Motor neuron (in vitro differentiated cells): ENCODE results near the gene BMPR1B. TPM values are rescaled to one million over a fixed set of nuclear protein-coding genes. Genes with fewer than 3 reads are reported as not detected.
"Not testable (repeated sequence)": the region's sequence is repeated elsewhere in the genome, so short reads cannot be mapped to it uniquely, and the experiment has no call there.

Experiments
- ATAC-seq, 8 experiments: fragments of 200-7000 bp; cut with Tn5 transposase; replicated peaks in 6 of 8; 2 replicates each; pipeline ENCODE4 v1.8.0; 2021; ENCODE audit warnings: mild to moderate bottlenecking in 8 of 8, moderate library complexity in 8 of 8
- H3K27ac ChIP-seq, 2 donors: fragments of 250-450 bp; sonication (Bioruptor Pico); 2 replicates each; pipeline ENCODE4 v1.9.0; 2021; ENCODE audit warnings: antibody characterized with exemption in 2 of 2, mild to moderate bottlenecking in 2 of 2, moderate library complexity in 1 of 2
- H3K4me1 ChIP-seq, 2 donors: fragments of 250-450 bp; sonication (Bioruptor Pico); replicated peaks in 1 of 2; 2 replicates each; pipeline ENCODE4 v1.6.1; 2021; ENCODE audit warnings: antibody characterized with exemption in 2 of 2, mild to moderate bottlenecking in 2 of 2, moderate library complexity in 1 of 2
- H3K4me3 ChIP-seq, 5 donors: fragments of 250-450 bp; sonication (Bioruptor Pico); 2 replicates each; pipeline ENCODE4 v1.9.0; 2021; ENCODE audit warnings: antibody characterized with exemption in 5 of 5, mild to moderate bottlenecking in 5 of 5, moderate library complexity in 4 of 5
- WGBS, 10 experiments: fragments of 450-650 bp; shearing (Covaris generic); methylation state at CpG; one replicate each; pipeline ENCODE4 v1.0.0; 2022; 5-methylcytosine and 5-hydroxymethylcytosine counted together
- in situ Hi-C, 9 experiments: fragments of 400-800 bp; cut with MboI; loops; one replicate each; pipeline ENCODE4 v1.15.0; 2021; ENCODE audit warnings: low sequenced_read_pairs in 9 of 9, low pct_unique_long_range_greater_than_20kb in 2 of 9; ENCODE audit not compliant: unreplicated experiment in 9 of 9
- total RNA-seq, 8 experiments: library from RNA; unstranded; fragments of 300-600 nt; gene quantifications; 2 replicates each; pipeline versions ENCODE4 v1.2.3 to v1.2.4, GENCODE V29; 2022

The BMPR1B gene
- total RNA-seq, 8 experiments from 2014 or later: 0.17 to 69.0 (median 1.9) TPM

GRCh38 chr4:94819371-94820168 lies 61.8 kb downstream of the BMPR1B start:
- in situ Hi-C loops: no loop called here
- WGBS, 10 experiments: 25 to 88% (median 70%) methylated on average over 1 to 3 of the region's 4 CpGs; no CpG with 5 or more reads in 3 of the 10 experiments
- ATAC-seq: no peak

GRCh38 chr4:94826206-94826605 lies 68.5 kb downstream of the BMPR1B start:
- Histone ChIP-seq H3K27ac (no peak overlapping the region), H3K4me1 (peaks cover 0 to 3% of the 10 kb centered on the region in 2 donors), H3K4me3 (no peak overlapping the region)
- in situ Hi-C loops: no loop called here
- peak in 1 of 8 experiments; percentile 25 for ATAC-seq
- 12 to 71% (median 43%) methylated on average over 2 to 5 of the region's 5 CpGs for WGBS, 10 experiments

More at GRCh38 chr4:94819371-94820168, 61.8 kb downstream of the BMPR1B start:
- H3K4me3 ChIP-seq: no peak overlapping the region
- H3K4me1 ChIP-seq: no peaks in the 10 kb centered on the region
- H3K27ac ChIP-seq: no peak overlapping the region

GRCh38 chr4:94827481-94828110 lies 69.8 kb downstream of the BMPR1B start:
- Histone ChIP-seq H3K4me3 (no peak overlapping the region), H3K4me1 (peaks cover 0 to 3% of the 10 kb centered on the region in 2 donors), H3K27ac (no peak overlapping the region)
- 0 to 70% (median 48%) methylated on average over 4 to 5 of the region's 5 CpGs; no CpG with 5 or more reads in 1 of the 10 experiments for WGBS, 10 experiments
- ATAC-seq: peak in 6 of 8 experiments; percentile 67 to 100 (median 90)
- in situ Hi-C loops: no loop called here

GRCh38 chr4:94828882-94829281 lies 71.1 kb downstream of the BMPR1B start:
- H3K4me1 ChIP-seq: peaks cover 0 to 3% of the 10 kb centered on the region in 2 donors
- in situ Hi-C loops: no loop called here
- WGBS, 10 experiments: 36 to 100% (median 86%) methylated on average over 1 of the region's 1 CpG; no CpG with 5 or more reads in 1 of the 10 experiments
- no peak overlapping the region for H3K27ac ChIP-seq
- H3K4me3 ChIP-seq: no peak overlapping the region
- ATAC-seq: no peak

GRCh38 chr4:94831607-94832006 lies 73.9 kb downstream of the BMPR1B start:
- Histone ChIP-seq H3K4me1 (no peaks in the 10 kb centered on the region), H3K4me3 (no peak overlapping the region), H3K27ac (no peak overlapping the region)
- no peak for ATAC-seq
- in situ Hi-C loops: no loop called here
- 73 to 89% (median 82%) methylated on average over 1 to 2 of the region's 2 CpGs; no CpG with 5 or more reads in 4 of the 10 experiments for WGBS, 10 experiments

GRCh38 chr4:94832329-94832728 lies 74.6 kb downstream of the BMPR1B start:
- H3K27ac ChIP-seq, ATAC-seq, in situ Hi-C loops, H3K4me1 ChIP-seq, H3K4me3 ChIP-seq: not testable (repeated sequence)
- WGBS, 10 experiments: 72 to 100% (median 95%) methylated on average over 1 to 5 of the region's 5 CpGs; no CpG with 5 or more reads in 2 of the 10 experiments

GRCh38 chr4:94833394-94833793 lies 75.6 kb downstream of the BMPR1B start:
- WGBS, 10 experiments: 11 to 100% (median 69%) methylated on average over 1 of the region's 1 CpG; no CpG with 5 or more reads in 4 of the 10 experiments
- no peak overlapping the region for H3K27ac ChIP-seq
- in situ Hi-C loops: no loop called here
- ATAC-seq: no peak
- no peak overlapping the region for H3K4me3 ChIP-seq
- no peaks in the 10 kb centered on the region for H3K4me1 ChIP-seq

- Histone ChIP-seq H3K4me3 (no peak overlapping the region), H3K27ac (no peak overlapping the region), H3K4me1 (no peaks in the 10 kb centered on the region)
- ATAC-seq: no peak
- WGBS, 10 experiments: 20 to 100% (median 83%) methylated on average over 1 of the region's 1 CpG; no CpG with 5 or more reads in 2 of the 10 experiments
- in situ Hi-C loops: no loop called here
Measured at GRCh38 chr4:94834501-94834900, 76.7 kb downstream of the BMPR1B start.

GRCh38 chr4:94841166-94841863 lies 83.6 kb downstream of the BMPR1B start:
- in situ Hi-C loops, H3K27ac ChIP-seq, H3K4me1 ChIP-seq: not testable (repeated sequence)
- peak in 1 of 8 experiments; percentile 39 for ATAC-seq
- 80 to 100% (median 90%) methylated on average over 1 to 7 of the region's 29 CpGs; no CpG with 5 or more reads in 7 of the 10 experiments for WGBS, 10 experiments
- H3K4me3 ChIP-seq: peak overlapping the region in 2 of 5 donors; percentile 14 to 20

- in situ Hi-C loops: no loop called here
- H3K4me3 ChIP-seq: peak overlapping the region in 1 of 5 donors; percentile 20
- peak in 1 of 8 experiments; percentile 44 for ATAC-seq
- H3K4me1 ChIP-seq: peaks cover 4 to 6% of the 10 kb centered on the region in 2 donors
- H3K27ac ChIP-seq: no peak overlapping the region
- WGBS, 10 experiments: 0 to 100% (median 87%) methylated on average over 1 to 3 of the region's 3 CpGs
Measured at GRCh38 chr4:94841864-94842221, 84.1 kb downstream of the BMPR1B start.

GRCh38 chr4:94843216-94843615 lies 85.5 kb downstream of the BMPR1B start:
- H3K4me3 ChIP-seq: no peak overlapping the region
- H3K27ac ChIP-seq: no peak overlapping the region
- ATAC-seq: no peak
- peaks cover 4 to 6% of the 10 kb centered on the region in 2 donors for H3K4me1 ChIP-seq
- in situ Hi-C loops: no loop called here

GRCh38 chr4:94848326-94848725 lies 90.6 kb downstream of the BMPR1B start:
- WGBS, 10 experiments: 0 to 100% (median 47%) methylated on average over 1 to 3 of the region's 3 CpGs; no CpG with 5 or more reads in 3 of the 10 experiments
- no peak overlapping the region for H3K4me3 ChIP-seq
- ATAC-seq: no peak
- no peak overlapping the region for H3K27ac ChIP-seq
- no peaks in the 10 kb centered on the region for H3K4me1 ChIP-seq
- in situ Hi-C loops: no loop called here

GRCh38 chr4:94849901-94850300 lies 92.1 kb downstream of the BMPR1B start:
- in situ Hi-C loops: no loop called here
- Histone ChIP-seq H3K4me1 (no peaks in the 10 kb centered on the region), H3K27ac (no peak overlapping the region), H3K4me3 (no peak overlapping the region)
- 37 to 83% methylated on average over 2 of the region's 2 CpGs; no CpG with 5 or more reads in 8 of the 10 experiments for WGBS, 10 experiments
- peak in 1 of 8 experiments; percentile 39 for ATAC-seq
